H1 (cell line): Measurements from ENCODE around the gene DOCK9. TPM values are rescaled to one million over a fixed set of nuclear protein-coding genes. Genes with fewer than 3 reads are reported as not detected.

Experiments used
- CTCF ChIA-PET: fragments of 300-600 bp; sonication (Branson Sonifier 250); formaldehyde crosslinking; loops from one replicate; lab custom pipeline; 2021; ENCODE audit not compliant: partially characterized antibody; lab: Charles Lee
- POLR2A ChIA-PET: fragments of 300-600 bp; sonication (Branson Sonifier 250); formaldehyde crosslinking; loops from one replicate; lab custom pipeline; 2021; ENCODE audit warnings: inconsistent platforms; ENCODE audit not compliant: partially characterized antibody; lab: Charles Lee
- DNase-seq, 2 experiments: peaks; one replicate each; pipeline versions ENCODE4 v3.0.0 to v3.0.0-alpha.2; 2010 to 2022; ENCODE audit warnings: low spot score in 2 of 2, low read depth in 1 of 2, mixed read lengths in 1 of 2
- FAIRE-seq: peaks from 2 replicates; lab custom pipeline; 2011; peaks lifted over from hg19 to GRCh38; lab: Jason Lieb, UNC
- H2AFZ ChIP-seq: 2 replicates; pipeline ENCODE4 v1.8.1; 2012; ENCODE audit warnings: low read length, inconsistent platforms
- H2AK5ac ChIP-seq: 2 replicates; pipeline ENCODE4 v1.6.1; 2013; ENCODE audit warnings: low read depth, low read length
- H2BK120ac ChIP-seq: replicated peaks from 2 replicates; pipeline ENCODE3; 2013; ENCODE audit warnings: low read depth, low read length, inconsistent platforms
- H2BK12ac ChIP-seq: 2 replicates; pipeline ENCODE4 v1.6.1; 2013; ENCODE audit warnings: low read depth, low read length
- H2BK15ac ChIP-seq: 2 replicates; pipeline ENCODE4 v1.6.1; 2013; ENCODE audit warnings: low read length
- H2BK20ac ChIP-seq: 2 replicates; pipeline ENCODE4 v1.6.1; 2013; ENCODE audit warnings: low read length
- H2BK5ac ChIP-seq: 2 replicates; pipeline ENCODE4 v1.6.1; 2013; ENCODE audit warnings: low read depth, low read length
- H3K14ac ChIP-seq: 2 replicates; pipeline ENCODE4 v1.6.1; 2013; ENCODE audit warnings: inconsistent platforms; ENCODE audit not compliant: insufficient read length
- H3K18ac ChIP-seq: 2 replicates; pipeline ENCODE4 v1.6.1; 2013; ENCODE audit warnings: low read length; ENCODE audit errors: extremely low read depth
- H3K23ac ChIP-seq: 2 replicates; pipeline ENCODE4 v1.6.1; 2013; ENCODE audit warnings: inconsistent platforms; ENCODE audit not compliant: insufficient read length
- H3K23me2 ChIP-seq: 2 replicates; pipeline ENCODE4 v1.6.1; 2013; ENCODE audit warnings: low read depth, low read length
- H3K27ac ChIP-seq: 2 replicates; pipeline ENCODE4 v1.6.1; 2011; ENCODE audit warnings: low read depth, low read length, inconsistent platforms
- H3K27me3 ChIP-seq, 4 experiments: replicated peaks in 1 of 4; 1 replicate in 1 of 4; 2 replicates in 3 of 4; pipeline versions ENCODE4 v1.6.1 to v1.8.1; 2011 to 2013; ENCODE audit warnings: low read length in 3 of 4, mild to moderate bottlenecking in 3 of 4, inconsistent platforms in 2 of 4, mixed read lengths in 2 of 4, moderate library complexity in 1 of 4; ENCODE audit not compliant: control insufficient read depth in 3 of 4, insufficient read depth in 3 of 4; ENCODE audit errors: extremely low read depth in 1 of 4
- H3K36me3 ChIP-seq, 4 experiments: 2 replicates each; pipeline versions ENCODE4 v1.6.1 to v1.8.1; 2011 to 2013; ENCODE audit warnings: mild to moderate bottlenecking in 4 of 4, low read length in 3 of 4, moderate library complexity in 2 of 4, control low read depth in 1 of 4, inconsistent platforms in 1 of 4; ENCODE audit not compliant: insufficient read depth in 4 of 4, control insufficient read depth in 2 of 4
- H3K4ac ChIP-seq: replicated peaks from 2 replicates; pipeline ENCODE3; 2013; ENCODE audit warnings: low read length, low read depth, mixed read lengths, inconsistent platforms; ENCODE audit not compliant: insufficient read length
- H3K4me1 ChIP-seq, 4 experiments: replicated peaks in 1 of 4; 1 replicate in 1 of 4; 2 replicates in 3 of 4; pipeline versions ENCODE4 v1.6.1 to v1.8.1; 2011 to 2013; ENCODE audit warnings: low read length in 3 of 4, inconsistent platforms in 2 of 4, mixed read lengths in 1 of 4; ENCODE audit not compliant: insufficient read depth in 4 of 4, control insufficient read depth in 3 of 4
- H3K4me2 ChIP-seq, 2 experiments: 2 replicates each; pipeline versions ENCODE4 v1.6.1 to v1.8.1; 2011 to 2013; ENCODE audit warnings: low read depth in 2 of 2, low read length in 2 of 2, control low read depth in 1 of 2, inconsistent platforms in 1 of 2, mild to moderate bottlenecking in 1 of 2; ENCODE audit not compliant: insufficient read depth in 1 of 2
- H3K4me3 ChIP-seq, 4 experiments: fragments of 200-600, 300-600 bp in 1 of 4; sonication (generic), shearing (Covaris generic), sonication (Bioruptor Twin) in 1 of 4; 2 replicates each; pipeline versions ENCODE4 v1.5.1 to v1.8.1; 2011 to 2016; ENCODE audit warnings: low read length in 4 of 4, low read depth in 3 of 4, control low read depth in 2 of 4, inconsistent platforms in 2 of 4, mild to moderate bottlenecking in 2 of 4, mixed read lengths in 1 of 4, moderate library complexity in 1 of 4; ENCODE audit not compliant: insufficient read depth in 2 of 4; ENCODE audit errors: extremely low read depth in 1 of 4
- H3K56ac ChIP-seq: replicated peaks from 2 replicates; pipeline ENCODE3; 2013; ENCODE audit warnings: low read depth, mild to moderate bottlenecking, mixed read lengths, low read length, inconsistent platforms; ENCODE audit not compliant: insufficient read length
- H3K79me1 ChIP-seq: 2 replicates; pipeline ENCODE4 v1.6.1; 2013; ENCODE audit warnings: low read depth, low read length, control low read depth
- H3K79me2 ChIP-seq, 2 experiments: 2 replicates each; pipeline versions ENCODE4 v1.6.1 to v1.8.1; 2012 to 2013; ENCODE audit warnings: low read length in 2 of 2, mild to moderate bottlenecking in 2 of 2, inconsistent platforms in 1 of 2; ENCODE audit not compliant: insufficient read depth in 2 of 2, control insufficient read depth in 1 of 2
- H3K9ac ChIP-seq, 4 experiments: replicated peaks in 1 of 4; 1 replicate in 1 of 4; 2 replicates in 3 of 4; pipeline versions ENCODE4 v1.6.1 to v1.8.1; 2011 to 2013; ENCODE audit warnings: low read depth in 3 of 4, low read length in 3 of 4, control low read depth in 2 of 4, mild to moderate bottlenecking in 2 of 4, moderate library complexity in 2 of 4, inconsistent platforms in 1 of 4; ENCODE audit errors: extremely low read depth in 1 of 4
- H3K9me3 ChIP-seq, 2 experiments: 2 replicates each; pipeline versions ENCODE4 v1.6.1 to v1.8.1; 2012 to 2013; ENCODE audit warnings: mild to moderate bottlenecking in 2 of 2, moderate library complexity in 2 of 2, control low read depth in 1 of 2, inconsistent platforms in 1 of 2, low read depth in 1 of 2, low read length in 1 of 2, mixed read lengths in 1 of 2; ENCODE audit not compliant: insufficient read depth in 2 of 2
- H4K20me1 ChIP-seq, 2 experiments: replicated peaks in 1 of 2; 2 replicates each; pipeline versions ENCODE3 to v1.8.1; 2011 to 2013; ENCODE audit warnings: inconsistent platforms in 2 of 2, low read length in 2 of 2, mild to moderate bottlenecking in 1 of 2; ENCODE audit not compliant: insufficient read depth in 2 of 2, control insufficient read depth in 1 of 2
- H4K5ac ChIP-seq: 2 replicates; pipeline ENCODE4 v1.6.1; 2013; ENCODE audit warnings: low read length, low read depth, mixed read lengths, inconsistent platforms; ENCODE audit not compliant: insufficient read length
- H4K8ac ChIP-seq: 2 replicates; pipeline ENCODE4 v1.8.0; 2013; ENCODE audit warnings: mild to moderate bottlenecking, moderate library complexity, low read length, inconsistent platforms; ENCODE audit not compliant: insufficient read depth; ENCODE audit errors: extremely low read depth
- H4K91ac ChIP-seq: replicated peaks from 2 replicates; pipeline ENCODE3; 2013; ENCODE audit warnings: low read length, mixed read lengths, inconsistent platforms; ENCODE audit not compliant: insufficient read length
- HDAC2 ChIP-seq, 2 experiments: fragments of 300-600 bp in 1 of 2; sonication (generic) in 1 of 2; IDR thresholded peaks; 2 replicates each; pipeline ENCODE4 v1.6.1; 2011 to 2012; ENCODE audit warnings: low read depth in 2 of 2, low read length in 2 of 2, mild to moderate bottlenecking in 2 of 2, moderate library complexity in 2 of 2, borderline replicate concordance in 1 of 2, inconsistent platforms in 1 of 2
- SP2 ChIP-seq: IDR thresholded peaks from 2 replicates; pipeline ENCODE4 v1.6.1; 2012; ENCODE audit warnings: mild to moderate bottlenecking, low read length, inconsistent platforms
- TEAD4 ChIP-seq: IDR thresholded peaks from 2 replicates; pipeline ENCODE4 v1.6.1; 2012; ENCODE audit warnings: low read depth, low read length, inconsistent platforms, mixed read lengths
- WGBS, 2 experiments: shearing (Covaris generic) in 1 of 2; methylation state at CpG; one replicate each; pipeline versions ENCODE4 v1.1.6 to v1.1.7; 2013 to 2015; ENCODE audit warnings: low lambda C conversion rate in 2 of 2, mixed read lengths in 2 of 2, inconsistent platforms in 1 of 2, low coverage in 1 of 2, missing lambda C conversion rate in 1 of 2; ENCODE audit not compliant: insufficient replicate concordance in 2 of 2, insufficient coverage in 1 of 2, insufficient read length in 1 of 2; ENCODE audit errors: extremely low coverage in 1 of 2, missing lambda C conversion rate in 1 of 2; 5-methylcytosine and 5-hydroxymethylcytosine counted together
- polyA plus RNA-seq, 7 experiments: library from polyadenylated mRNA; depleted of rRNA in 3 of 7; stranded (reverse) in 5 of 7; unstranded in 2 of 7; fragments of >200 nt in 5 of 7; fragments of 200-250 nt in 2 of 7; gene quantifications; 1 replicate in 5 of 7; 2 replicates in 1 of 7; 4 replicates in 1 of 7; pipeline versions ENCODE4 v1.2.1 to v1.2.3, GENCODE V29; 2011 to 2013; ENCODE audit warnings: missing spikeins in 2 of 7, mixed read lengths in 2 of 7
- total RNA-seq: library from RNA; stranded (reverse); fragmentation: NEBNext Ultra II Directional; extraction: Animal tissue kit (Norgen Biotek cat#: 25700); gene quantifications from 2 replicates; pipeline ENCODE4 v1.2.1, GENCODE V29; 2021

The DOCK9 gene
- total and polyA plus RNA-seq, 2 of the 8 experiments (the other 6 are each of a cell fraction or from before 2014, with no cell fraction given): 21.6 to 31.5 TPM

GRCh38 chr13:98761126-98761985, 216.5 kb downstream of the DOCK9 start:
- Histone ChIP-seq H3K9ac (no peak overlapping the region), H2BK120ac (no peak overlapping the region), H3K79me2 (no peaks in the 10 kb centered on the region), H3K4me2 (no peak overlapping the region), H3K56ac (no peak overlapping the region), H4K20me1 (no peaks in the 10 kb centered on the region), H3K36me3 (no peaks in the 10 kb centered on the region), H4K5ac (no peak overlapping the region), H3K9me3 (no peaks in the 10 kb centered on the region), H2BK12ac (no peak overlapping the region), H3K4me1 (peaks cover 0 to 4% (median 1%) of the 10 kb centered on the region in 4 experiments; a peak in 2 of 7 replicates), H3K23ac (no peak overlapping the region), H3K14ac (no peak overlapping the region), H4K91ac (no peak overlapping the region), H2BK5ac (no peak overlapping the region), H3K4ac (no peak overlapping the region), H3K27me3 (no peaks in the 10 kb centered on the region; a peak in 1 of 7 replicates), H2BK20ac (no peak overlapping the region), H3K27ac (no peak overlapping the region), H2AK5ac (no peak overlapping the region), H2BK15ac (no peak overlapping the region), H4K8ac (no peak overlapping the region), H3K79me1 (no peaks in the 10 kb centered on the region), H3K4me3 (no peak overlapping the region), H3K23me2 (no peaks in the 10 kb centered on the region), H3K18ac (no peak overlapping the region), H2AFZ (no peak overlapping the region)
- no peak for TF ChIP-seq SP2
- no peak for TF ChIP-seq TEAD4
- TF ChIP-seq HDAC2 (IDR thresholded peaks at IDR 0.05; ENCODE audit: borderline replicate concordance in 1 of 2, low read depth in 2 of 2, low read length in 2 of 2): no peak
- FAIRE-seq (no peak), DNase-seq (no peak)
- CTCF ChIA-PET: interaction anchor here (0.7 to 4.9 kb wide), 12 partner anchors 10 to 316 kb away, joined by 3 to 37 read pairs (median 4); no protein-coding TSS in a partner anchor
- WGBS, 2 experiments: 82% methylated on average over 15 of the region's 15 CpGs; no CpG with 5 or more reads in 1 of the 2 experiments
- POLR2A ChIA-PET: no interaction called here
